ENCODE results near the gene PIGQ. TPM values are rescaled to one million over a fixed set of nuclear protein-coding genes. Genes with fewer than 3 reads are reported as not detected.

PIGQ gene
- total and polyA plus RNA-seq, 2 of the 13 experiments (the other 11 are each of a cell fraction or from before 2014, with no cell fraction given) = 7.7 to 19.7 TPM

- TF ChIP-seq FIP1L1 (IDR thresholded peaks at IDR 0.05; ENCODE audit: borderline replicate concordance, insufficient read depth, low read depth, low read length) (no peak), SP2 (CRISPR knock-in tag; IDR thresholded peaks at IDR 0.05) (0 out of 2 replicates have a peak, but pooled peaks have one; percentile 26), SUZ12 (IDR thresholded peaks at IDR 0.05; ENCODE audit: low read depth, low read length) (no peak), E2F2 (CRISPR knock-in tag; IDR thresholded peaks at IDR 0.05; ENCODE audit: borderline replicate concordance) (no peak), BCL6 (CRISPR knock-in tag; IDR thresholded peaks at IDR 0.05) (peak; percentile 22; the same call in 1 of the 2 replicates), MBNL3 (CRISPR knock-in tag; conservative IDR thresholded peaks at IDR 0.05) (no peak), ZNF350 (CRISPR knock-in tag; IDR thresholded peaks at IDR 0.05; ENCODE audit: borderline replicate concordance, low read depth) (peak; percentile 50), SRSF1 (optimal IDR thresholded peaks at IDR 0.05; ENCODE audit: low read depth, low read length) (peak; percentile 78), MAX (IDR thresholded peaks at IDR 0.05) (peak; percentile 90), BRD4 (CRISPR knock-in tag; IDR thresholded peaks at IDR 0.05) (no peak; the same call in 1 of the 2 replicates), ZNF687 (CRISPR knock-in tag; IDR thresholded peaks at IDR 0.05) (peak; percentile 97), ZNF280D (CRISPR knock-in tag; IDR thresholded peaks at IDR 0.05) (peak; percentile 50; the same call in 1 of the 2 replicates)
Measured at GRCh38 chr16:543301-544164, 26.2 kb upstream of the PIGQ start (continued).

Measured in HepG2 (cell line).